HepG2 (cell line): Measurements from ENCODE around the gene SUMO1. TPM values are rescaled to one million over a fixed set of nuclear protein-coding genes. Genes with fewer than 3 reads are reported as not detected.

Experiments
- GATAD1 ChIP-seq: IDR thresholded peaks from 2 replicates; pipeline ENCODE4 v1.6.1; 2016; ENCODE audit warnings: missing genetic modification reagents, missing compliant biosample characterization
- HNRNPLL ChIP-seq: fragments of 200-400 bp; formaldehyde crosslinking; IDR thresholded peaks from 2 replicates; pipeline ENCODE4 v1.6.1; 2017; ENCODE audit warnings: mild to moderate bottlenecking, low read depth, low read length; ENCODE audit not compliant: poor library complexity, severe bottlenecking
- KAT2B ChIP-seq: fragments of 150-350 bp; IDR thresholded peaks from 2 replicates; pipeline ENCODE4 v1.6.1; 2014; ENCODE audit warnings: low read depth, low read length, borderline replicate concordance
- MAFF ChIP-seq: IDR thresholded peaks from 2 replicates; pipeline ENCODE4 v1.6.1; 2011; ENCODE audit warnings: low read depth, low read length, improper control_type of control experiment
- NONO ChIP-seq, 2 experiments: fragments of 450-650 bp in 1 of 2; sonication (generic) in 1 of 2; formaldehyde crosslinking in 1 of 2; IDR thresholded peaks in 1 of 2; conservative IDR thresholded peaks in 1 of 2; 2 replicates each; pipeline versions ENCODE4 v1.6.1 to v1.8.0; 2017 to 2022; ENCODE audit warnings: mild to moderate bottlenecking in 1 of 2, missing genetic modification reagents in 1 of 2, moderate library complexity in 1 of 2
- RBAK ChIP-seq: sonication (generic); formaldehyde crosslinking; IDR thresholded peaks from 2 replicates; pipeline ENCODE4 v1.5.1; 2020; ENCODE audit warnings: mild to moderate bottlenecking, missing genetic modification reagents
- YEATS4 ChIP-seq: sonication (generic); formaldehyde crosslinking; IDR thresholded peaks from 2 replicates; pipeline ENCODE4 v1.4.0; 2020; ENCODE audit warnings: missing genetic modification reagents, borderline replicate concordance
- ZFP1 ChIP-seq: IDR thresholded peaks from 2 replicates; pipeline ENCODE4 v1.6.1; 2016
- ZNF44 ChIP-seq: sonication (generic); formaldehyde crosslinking; IDR thresholded peaks from 2 replicates; pipeline ENCODE4 v1.5.1; 2020; ENCODE audit warnings: mild to moderate bottlenecking, missing genetic modification reagents
- ZNF850 ChIP-seq: sonication (generic); formaldehyde crosslinking; conservative IDR thresholded peaks from 2 replicates; pipeline ENCODE4 v1.9.0; 2021; ENCODE audit warnings: mild to moderate bottlenecking, missing genetic modification reagents
- ZSCAN20 ChIP-seq: sonication (generic); formaldehyde crosslinking; IDR thresholded peaks from 2 replicates; pipeline ENCODE4 v1.4.0; 2020; ENCODE audit warnings: missing genetic modification reagents, mild to moderate bottlenecking, borderline replicate concordance
- ZSCAN21 ChIP-seq: sonication (generic); formaldehyde crosslinking; IDR thresholded peaks from 2 replicates; pipeline ENCODE4 v1.8.0; 2022; ENCODE audit warnings: mild to moderate bottlenecking, missing genetic modification reagents, moderate library complexity, borderline replicate concordance
- polyA plus RNA-seq, 8 experiments: library from polyadenylated mRNA; depleted of rRNA in 3 of 8; stranded (reverse) in 7 of 8; unstranded in 1 of 8; fragments of >200 nt; fragmentation: Illumina TruSeq in 4 of 8; extraction: Trizol in 4 of 8; gene quantifications; 2 replicates each; pipeline versions ENCODE4 v1.2.1 to v1.2.3, GENCODE V29; 2011 to 2016; ENCODE audit warnings: low read depth in 4 of 8, missing spikeins in 1 of 8, mixed read lengths in 1 of 8; ENCODE audit not compliant: insufficient read depth in 1 of 8
- total RNA-seq, 5 experiments: library from RNA; depleted of rRNA; stranded (reverse); fragments of >200 nt; fragmentation: Illumina TruSeq; extraction: Trizol; gene quantifications; 2 replicates each; pipeline ENCODE4 v1.2.3, GENCODE V29; 2016; ENCODE audit warnings: low read depth in 1 of 5
- TF ChIP-seq, protein P1 (sequence below): sonication (generic); formaldehyde crosslinking; IDR thresholded peaks from 2 replicates; pipeline ENCODE4 v1.4.0; 2020; ENCODE audit warnings: low read depth, mild to moderate bottlenecking, missing genetic modification reagents
- TF ChIP-seq, protein P2 (sequence below): sonication (generic); formaldehyde crosslinking; IDR thresholded peaks from 2 replicates; pipeline ENCODE4 v1.5.1; 2020; ENCODE audit warnings: missing genetic modification reagents, mild to moderate bottlenecking, borderline replicate concordance
- TF ChIP-seq, protein P3 (sequence below): sonication (generic); formaldehyde crosslinking; IDR thresholded peaks from 2 replicates; pipeline ENCODE4 v1.5.0; 2020; ENCODE audit warnings: mild to moderate bottlenecking, missing genetic modification reagents, borderline replicate concordance
- TF ChIP-seq, protein P4 (sequence below): sonication (generic); formaldehyde crosslinking; conservative IDR thresholded peaks from 2 replicates; pipeline ENCODE4 v1.4.0; 2020; ENCODE audit warnings: missing genetic modification reagents
- TF ChIP-seq, protein P5 (sequence below): IDR thresholded peaks from 2 replicates; pipeline ENCODE4 v1.6.1; 2012; ENCODE audit warnings: low read depth, low read length, improper control_type of control experiment
- TF ChIP-seq, protein P6 (sequence below): sonication (generic); formaldehyde crosslinking; IDR thresholded peaks from 2 replicates; pipeline ENCODE4 v1.8.1; 2023; ENCODE audit warnings: mild to moderate bottlenecking, missing genetic modification reagents, borderline replicate concordance

SUMO1 gene
- total and polyA plus RNA-seq, 2 of the 13 experiments (the other 11 are each of a cell fraction or from before 2014, with no cell fraction given) = 101 to 173 TPM

DNA sequence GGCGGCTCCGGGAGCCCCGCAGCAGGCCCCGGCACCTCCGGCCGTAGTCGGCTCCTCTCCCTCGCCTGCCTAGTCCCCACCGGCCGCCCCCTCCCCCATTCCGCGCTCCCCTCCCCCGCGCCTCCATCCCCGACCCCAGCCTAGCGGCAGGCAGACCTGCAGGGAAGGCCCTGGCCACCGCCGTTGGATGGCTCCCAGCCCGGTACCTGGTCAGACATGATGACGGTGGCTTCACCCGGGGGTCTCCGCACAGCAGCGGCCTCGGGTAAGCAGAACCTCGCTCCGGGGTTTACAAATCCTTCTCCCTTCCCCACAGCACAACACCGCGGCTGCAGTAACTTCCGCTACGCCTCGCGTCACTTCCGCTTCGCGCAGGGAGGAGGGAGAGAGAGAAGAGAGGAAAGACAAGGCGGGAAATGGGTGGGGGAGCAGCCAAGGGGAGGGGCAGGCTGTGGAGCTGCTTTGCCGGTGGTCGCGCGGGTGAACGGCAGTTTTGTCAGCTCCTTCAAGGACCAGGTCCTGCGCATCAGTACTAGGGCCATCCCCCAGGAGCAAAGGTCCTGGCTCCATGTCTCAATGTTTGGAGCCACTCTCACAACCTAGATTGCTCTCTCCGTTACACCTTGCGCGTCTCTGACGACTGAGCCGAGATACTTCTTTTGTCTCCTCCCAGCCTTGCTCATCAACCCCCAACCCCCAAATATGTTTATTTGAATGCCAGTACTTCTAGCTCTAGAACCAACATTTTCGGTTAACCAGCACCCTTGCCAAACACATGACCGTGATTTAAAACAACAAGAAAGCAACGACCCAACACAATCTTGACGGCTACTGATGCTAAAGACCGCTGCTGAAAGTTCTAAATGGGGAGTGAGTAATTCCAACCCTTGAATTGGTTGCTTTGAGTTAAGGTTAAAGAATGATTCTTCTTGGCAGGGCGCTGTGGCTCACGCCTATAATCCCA is at the start of gene SUMO1 (continued):
- TF ChIP-seq KAT2B (no peak), YEATS4 (CRISPR knock-in tag) (peak; percentile 93), NONO (IDR thresholded peaks at IDR 0.05) (no peak), NONO (CRISPR knock-in tag; conservative IDR thresholded peaks at IDR 0.05) (peak; percentile 95), ZNF850 (no peak), HNRNPLL (peak; percentile 47), GATAD1 (CRISPR knock-in tag) (peak; percentile 95), ZSCAN20 (CRISPR knock-in tag) (no peak), MAFF (no peak), ZFP1 (CRISPR knock-in tag) (no peak), ZSCAN21 (CRISPR knock-in tag) (peak; percentile 43; the same call in 1 of the 2 replicates), ZNF44 (CRISPR knock-in tag) (0 out of 2 replicates have a peak, but pooled peaks have one; percentile 36), RBAK (0 out of 2 replicates have a peak, but pooled peaks have one; percentile 21)
- TF ChIP-seq, protein P1, sequence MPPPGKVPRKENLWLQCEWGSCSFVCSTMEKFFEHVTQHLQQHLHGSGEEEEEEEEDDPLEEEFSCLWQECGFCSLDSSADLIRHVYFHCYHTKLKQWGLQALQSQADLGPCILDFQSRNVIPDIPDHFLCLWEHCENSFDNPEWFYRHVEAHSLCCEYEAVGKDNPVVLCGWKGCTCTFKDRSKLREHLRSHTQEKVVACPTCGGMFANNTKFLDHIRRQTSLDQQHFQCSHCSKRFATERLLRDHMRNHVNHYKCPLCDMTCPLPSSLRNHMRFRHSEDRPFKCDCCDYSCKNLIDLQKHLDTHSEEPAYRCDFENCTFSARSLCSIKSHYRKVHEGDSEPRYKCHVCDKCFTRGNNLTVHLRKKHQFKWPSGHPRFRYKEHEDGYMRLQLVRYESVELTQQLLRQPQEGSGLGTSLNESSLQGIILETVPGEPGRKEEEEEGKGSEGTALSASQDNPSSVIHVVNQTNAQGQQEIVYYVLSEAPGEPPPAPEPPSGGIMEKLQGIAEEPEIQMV (CRISPR knock-in tag) = peak; percentile 76; the same call in 1 of the 2 replicates
- TF ChIP-seq, protein P2, sequence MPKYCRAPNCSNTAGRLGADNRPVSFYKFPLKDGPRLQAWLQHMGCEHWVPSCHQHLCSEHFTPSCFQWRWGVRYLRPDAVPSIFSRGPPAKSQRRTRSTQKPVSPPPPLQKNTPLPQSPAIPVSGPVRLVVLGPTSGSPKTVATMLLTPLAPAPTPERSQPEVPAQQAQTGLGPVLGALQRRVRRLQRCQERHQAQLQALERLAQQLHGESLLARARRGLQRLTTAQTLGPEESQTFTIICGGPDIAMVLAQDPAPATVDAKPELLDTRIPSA = no peak
- TF ChIP-seq, protein P3, sequence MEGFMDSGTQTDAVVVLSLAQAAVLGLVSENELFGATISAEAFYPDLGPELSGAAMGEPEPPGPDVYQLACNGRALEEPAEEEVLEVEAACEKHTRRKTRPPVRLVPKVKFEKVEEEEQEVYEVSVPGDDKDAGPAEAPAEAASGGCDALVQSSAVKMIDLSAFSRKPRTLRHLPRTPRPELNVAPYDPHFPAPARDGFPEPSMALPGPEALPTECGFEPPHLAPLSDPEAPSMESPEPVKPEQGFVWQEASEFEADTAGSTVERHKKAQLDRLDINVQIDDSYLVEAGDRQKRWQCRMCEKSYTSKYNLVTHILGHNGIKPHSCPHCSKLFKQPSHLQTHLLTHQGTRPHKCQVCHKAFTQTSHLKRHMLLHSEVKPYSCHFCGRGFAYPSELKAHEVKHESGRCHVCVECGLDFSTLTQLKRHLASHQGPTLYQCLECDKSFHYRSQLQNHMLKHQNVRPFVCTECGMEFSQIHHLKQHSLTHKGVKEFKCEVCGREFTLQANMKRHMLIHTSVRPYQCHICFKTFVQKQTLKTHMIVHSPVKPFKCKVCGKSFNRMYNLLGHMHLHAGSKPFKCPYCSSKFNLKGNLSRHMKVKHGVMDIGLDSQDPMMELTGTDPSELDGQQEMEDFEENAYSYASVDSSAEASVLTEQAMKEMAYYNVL (CRISPR knock-in tag) = peak; percentile 94; the same call in 1 of the 2 replicates
- TF ChIP-seq, protein P4, sequence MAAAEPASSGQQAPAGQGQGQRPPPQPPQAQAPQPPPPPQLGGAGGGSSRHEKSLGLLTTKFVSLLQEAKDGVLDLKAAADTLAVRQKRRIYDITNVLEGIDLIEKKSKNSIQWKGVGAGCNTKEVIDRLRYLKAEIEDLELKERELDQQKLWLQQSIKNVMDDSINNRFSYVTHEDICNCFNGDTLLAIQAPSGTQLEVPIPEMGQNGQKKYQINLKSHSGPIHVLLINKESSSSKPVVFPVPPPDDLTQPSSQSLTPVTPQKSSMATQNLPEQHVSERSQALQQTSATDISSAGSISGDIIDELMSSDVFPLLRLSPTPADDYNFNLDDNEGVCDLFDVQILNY (CRISPR knock-in tag) = peak; percentile 93
- TF ChIP-seq, protein P5, sequence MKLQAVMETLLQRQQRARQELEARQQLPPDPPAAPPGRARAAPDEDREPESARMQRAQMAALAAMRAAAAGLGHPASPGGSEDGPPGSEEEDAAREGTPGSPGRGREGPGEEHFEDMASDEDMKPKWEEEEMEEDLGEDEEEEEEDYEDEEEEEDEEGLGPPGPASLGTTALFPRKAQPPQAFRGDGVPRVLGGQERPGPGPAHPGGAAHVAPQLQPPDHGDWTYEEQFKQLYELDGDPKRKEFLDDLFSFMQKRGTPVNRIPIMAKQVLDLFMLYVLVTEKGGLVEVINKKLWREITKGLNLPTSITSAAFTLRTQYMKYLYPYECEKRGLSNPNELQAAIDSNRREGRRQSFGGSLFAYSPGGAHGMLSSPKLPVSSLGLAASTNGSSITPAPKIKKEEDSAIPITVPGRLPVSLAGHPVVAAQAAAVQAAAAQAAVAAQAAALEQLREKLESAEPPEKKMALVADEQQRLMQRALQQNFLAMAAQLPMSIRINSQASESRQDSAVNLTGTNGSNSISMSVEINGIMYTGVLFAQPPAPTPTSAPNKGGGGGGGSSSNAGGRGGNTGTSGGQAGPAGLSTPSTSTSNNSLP = no peak
- TF ChIP-seq, protein P6, sequence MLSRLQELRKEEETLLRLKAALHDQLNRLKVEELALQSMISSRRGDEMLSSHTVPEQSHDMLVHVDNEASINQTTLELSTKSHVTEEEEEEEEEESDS (CRISPR knock-in tag) = peak; percentile 91; the same call in 1 of the 2 replicates
